Measurements from ENCODE around the gene ZNF439.
"Not testable (repeated sequence)": the region's sequence is repeated elsewhere in the genome, so short reads cannot be mapped to it uniquely, and the experiment has no call there.

Gene ZNF439

GRCh38 chr19:11872624-11873023 lies 24.1 kb downstream of the ZNF439 start:
- no peak for FAIRE-seq

DNA sequence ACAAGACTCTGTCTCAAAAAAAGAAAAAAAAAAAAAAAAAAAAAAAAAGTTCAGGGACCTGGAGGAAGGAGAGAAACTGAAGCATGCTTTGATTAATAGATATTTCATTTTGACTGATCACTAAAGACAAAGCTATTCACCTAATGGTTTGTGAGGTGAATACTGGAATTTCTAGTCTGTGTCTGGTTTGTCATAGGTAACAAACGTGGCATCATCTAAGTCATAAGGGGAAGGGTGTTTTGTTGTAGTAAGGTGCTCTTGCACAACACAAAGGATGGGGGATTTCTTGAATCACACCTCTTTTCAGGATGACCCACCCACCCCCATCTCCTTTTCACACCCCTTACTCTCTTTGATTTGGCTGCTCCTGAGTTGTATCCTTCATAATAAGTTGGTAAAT lies 25.2 kb downstream of the ZNF439 start:
- FAIRE-seq, result no peak

GRCh38 chr19:11879687-11880266 lies 31.3 kb downstream of the ZNF439 start:
- FAIRE-seq, result not testable (repeated sequence)

- no peak for FAIRE-seq
Measured at GRCh38 chr19:11880598-11880997, 32.1 kb downstream of the ZNF439 start.

- no peak for FAIRE-seq
Measured at GRCh38 chr19:11881151-11881800, 32.8 kb downstream of the ZNF439 start.

- no peak for FAIRE-seq
Measured at GRCh38 chr19:11882606-11883005, 34.1 kb downstream of the ZNF439 start.

DNA sequence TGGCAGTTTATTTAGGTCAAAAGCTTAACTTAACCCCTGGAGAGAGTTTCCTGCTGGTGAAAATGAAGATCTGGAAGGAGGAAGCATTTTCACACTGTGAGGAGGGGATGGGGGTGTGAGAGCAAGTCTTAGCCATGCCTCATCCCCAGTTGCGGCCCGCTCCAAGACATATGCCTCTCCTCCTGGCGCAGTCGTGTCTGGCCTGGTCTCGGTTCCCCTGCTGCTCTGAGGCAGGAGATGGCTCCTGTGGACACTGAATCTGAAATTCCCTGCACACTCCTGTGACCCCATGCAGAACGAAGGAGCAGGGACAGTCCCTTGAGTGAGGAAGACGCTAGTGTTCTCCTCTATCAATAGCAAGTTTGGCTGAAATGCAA lies 38.7 kb downstream of the ZNF439 start:
- no peak for FAIRE-seq

DNA sequence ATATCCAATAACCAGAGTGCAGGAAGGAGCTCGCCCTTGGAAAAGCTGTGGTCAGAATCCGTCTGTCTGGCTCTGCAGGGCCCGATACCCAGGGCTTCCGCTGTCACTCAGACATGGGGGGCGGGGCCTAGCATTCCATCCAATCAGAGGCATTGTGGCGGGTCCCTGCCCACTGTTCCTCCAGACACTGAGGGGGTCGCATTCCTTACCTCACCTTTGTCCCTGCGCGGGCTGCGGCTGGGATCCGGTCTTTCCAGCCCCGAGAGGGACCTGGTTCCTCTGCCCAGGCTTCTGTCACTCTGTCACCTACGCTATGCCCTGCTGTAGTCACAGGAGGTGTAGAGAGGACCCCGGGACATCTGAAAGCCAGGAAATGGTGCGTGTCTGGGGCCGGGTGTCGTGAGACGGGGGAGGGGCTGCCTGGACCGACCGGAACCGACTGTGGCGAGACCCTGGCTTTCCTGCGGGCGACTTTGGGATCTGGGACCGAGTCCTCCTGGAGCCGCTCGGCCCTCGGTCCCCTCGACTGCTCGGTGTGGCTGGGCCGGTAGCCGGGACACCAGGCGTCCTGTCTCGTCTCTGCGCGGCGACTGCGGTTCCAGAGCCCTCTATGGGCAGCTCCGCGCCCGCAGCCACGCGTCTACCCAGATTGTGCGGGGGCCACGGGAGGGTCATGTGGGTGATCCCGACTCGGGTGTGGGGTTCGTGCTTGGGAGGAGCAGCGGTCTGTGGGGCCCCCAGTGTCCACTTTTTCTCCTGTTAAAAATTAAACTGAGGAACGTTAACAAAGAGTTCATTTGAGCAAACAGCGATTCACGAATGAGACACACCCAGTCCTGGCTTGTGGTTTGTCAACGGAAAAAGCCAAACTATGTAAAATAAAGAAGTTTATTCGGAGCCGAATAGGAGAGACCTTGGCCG lies 39.3 kb downstream of the ZNF439 start, which contains the start of gene ZNF69:
TSS of gene ZNF69 (plus strand) at position 172 of the 921 bp plus-strand sequence. CDS start at position 314, 142 bp downstream.
- no peak for FAIRE-seq

DNA sequence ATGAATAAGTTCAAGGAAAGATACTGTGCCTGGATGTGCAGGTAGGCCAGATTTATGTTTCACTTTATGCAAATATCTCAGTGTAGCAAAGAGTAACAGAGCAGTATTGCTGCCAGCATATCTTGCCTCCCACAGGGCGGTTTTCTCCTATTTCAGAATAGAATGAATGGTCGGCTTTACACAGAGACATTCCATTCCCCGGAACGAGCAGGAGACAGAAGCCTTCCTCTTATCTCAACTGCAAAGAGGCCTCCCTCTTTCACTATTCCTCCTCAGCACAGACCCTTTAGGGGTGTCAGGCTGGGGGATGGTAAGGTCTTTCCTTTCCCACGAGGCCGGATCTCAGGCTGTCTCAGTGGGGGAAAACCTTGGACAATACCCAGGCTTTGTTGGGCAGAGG lies 41.4 kb downstream of the ZNF439 start:
- FAIRE-seq, result not testable (repeated sequence)

DNA sequence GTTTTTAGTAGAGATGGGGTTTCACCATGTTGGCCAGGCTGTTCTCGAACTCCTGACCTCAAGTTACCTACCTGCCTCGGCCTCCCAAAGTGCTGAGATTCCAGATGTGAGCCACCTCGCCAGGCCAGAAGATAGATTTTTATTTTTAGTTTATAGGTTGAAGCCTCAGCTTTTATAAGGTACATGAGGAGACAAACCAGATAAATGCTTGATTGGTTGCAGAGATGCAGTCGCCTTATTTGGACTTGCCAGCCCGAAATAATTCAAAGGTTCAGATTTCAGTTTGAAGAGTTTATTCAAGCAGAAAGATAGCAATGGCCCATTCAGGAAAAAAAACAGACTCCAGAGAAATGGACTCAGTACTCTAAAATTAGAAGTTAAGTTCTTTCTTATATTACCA lies 42.1 kb downstream of the ZNF439 start:
- no peak for FAIRE-seq

- FAIRE-seq, result no peak
Measured at GRCh38 chr19:11894851-11895250, 46.3 kb downstream of the ZNF439 start.

DNA sequence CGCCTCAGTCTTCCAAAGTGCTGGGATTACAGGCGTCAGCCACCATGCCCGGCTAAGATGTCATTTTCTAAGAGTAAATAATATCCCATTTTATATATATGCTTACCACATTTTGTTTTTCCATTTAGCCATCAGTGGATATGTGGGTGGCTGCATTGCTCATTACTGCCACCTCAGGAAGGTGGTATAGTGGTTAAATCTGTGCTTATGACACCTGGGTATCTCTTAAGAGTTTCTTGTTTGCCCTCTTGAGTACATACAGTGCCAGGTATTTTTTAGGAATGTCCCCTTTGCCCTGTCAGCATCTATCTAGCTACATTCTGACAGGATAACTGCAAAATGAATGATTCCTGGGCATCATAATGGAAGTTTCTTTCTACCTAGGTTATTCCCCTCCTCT lies 53.7 kb downstream of the ZNF439 start:
- no peak for FAIRE-seq

GRCh38 chr19:11905928-11906327 lies 57.4 kb downstream of the ZNF439 start:
- FAIRE-seq, result no peak

DNA sequence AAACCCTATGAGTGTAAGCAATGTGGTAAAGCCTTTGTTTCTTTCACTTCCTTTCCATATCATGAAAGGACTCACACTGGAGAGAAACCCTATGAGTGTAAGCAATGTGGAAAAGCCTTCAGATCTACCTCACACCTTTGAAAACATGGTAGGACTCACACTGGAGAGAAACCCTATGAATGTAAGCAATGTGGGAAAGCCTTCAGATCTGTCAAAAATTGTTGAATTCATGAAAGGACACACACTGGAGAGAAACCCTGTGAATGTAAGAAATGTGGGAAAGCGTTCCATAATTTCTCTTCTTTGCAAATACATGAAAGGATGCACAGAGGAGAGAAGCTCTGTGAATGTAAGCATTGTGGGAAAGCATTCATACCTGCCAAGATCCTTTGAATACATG lies 63.4 kb downstream of the ZNF439 start:
- not testable (repeated sequence) for FAIRE-seq

DNA sequence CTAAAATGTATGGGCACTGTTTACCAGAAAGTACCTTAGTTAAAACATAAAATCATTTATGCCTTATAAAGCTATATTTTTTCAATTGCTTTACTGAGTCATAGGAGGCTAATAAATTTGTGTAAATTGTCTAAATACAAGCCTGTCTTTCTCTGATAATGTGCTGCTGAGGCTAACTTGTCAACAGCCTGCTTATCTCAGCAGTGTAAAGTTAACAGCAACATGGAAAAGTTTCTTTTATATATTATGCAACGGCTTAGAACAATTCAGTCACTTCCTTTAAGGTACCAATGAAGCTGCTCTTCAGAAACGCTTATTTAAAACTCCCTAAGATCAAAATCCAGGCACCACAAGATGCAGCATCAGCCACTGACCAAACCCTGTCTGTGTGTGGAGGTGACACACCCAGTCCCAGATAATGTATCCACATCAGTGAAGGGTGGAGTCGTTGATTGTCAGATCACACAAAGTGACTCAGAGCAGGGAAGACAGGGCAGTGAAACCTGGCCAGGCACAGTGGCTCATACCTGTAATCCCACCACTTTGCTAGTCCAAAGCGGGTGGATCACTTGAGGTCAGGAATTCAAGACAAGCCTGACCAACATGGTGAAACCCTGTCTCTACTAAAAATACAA lies 66.0 kb downstream of the ZNF439 start:
- not testable (repeated sequence) for FAIRE-seq

Data from TTC549 (cell line).